ENCODE results near the gene MT3. TPM values are rescaled to one million over a fixed set of nuclear protein-coding genes. Genes with fewer than 3 reads are reported as not detected.

The MT3 gene
- total and polyA plus RNA-seq, 2 of the 13 experiments (the other 11 are each of a cell fraction or from before 2014, with no cell fraction given): not detected

DNA sequence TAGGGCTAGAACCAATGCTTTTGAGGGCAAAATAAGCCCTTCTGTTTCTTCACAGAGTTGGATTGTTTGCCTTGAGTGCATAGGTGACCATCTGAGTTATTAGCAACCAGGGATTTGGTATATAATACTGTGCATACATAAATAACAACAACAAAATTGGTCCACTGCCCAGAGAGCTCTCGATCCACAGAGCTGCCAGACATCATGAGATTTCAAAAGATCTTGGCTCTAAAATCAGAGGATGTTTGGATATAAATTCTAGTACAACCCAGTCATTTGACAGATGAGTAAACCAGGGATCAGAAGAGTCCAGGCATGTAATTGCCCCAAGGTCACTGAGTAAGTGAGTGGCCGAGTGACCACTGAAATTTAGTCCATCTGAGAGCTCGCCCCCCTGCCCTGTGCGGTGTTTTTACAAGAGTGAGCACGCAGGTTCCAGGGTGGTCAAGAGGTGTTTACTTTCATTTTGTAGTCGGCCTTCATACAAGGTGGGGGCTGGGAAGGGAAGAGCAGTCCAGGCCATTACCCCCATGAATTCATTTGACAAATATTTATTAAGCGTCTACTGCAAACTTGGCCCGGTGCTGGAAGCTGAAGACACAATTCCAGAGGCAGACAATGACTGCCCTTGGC, 17.3 kb downstream of the MT3 start (continued):
- TF ChIP-seq, protein P1, sequence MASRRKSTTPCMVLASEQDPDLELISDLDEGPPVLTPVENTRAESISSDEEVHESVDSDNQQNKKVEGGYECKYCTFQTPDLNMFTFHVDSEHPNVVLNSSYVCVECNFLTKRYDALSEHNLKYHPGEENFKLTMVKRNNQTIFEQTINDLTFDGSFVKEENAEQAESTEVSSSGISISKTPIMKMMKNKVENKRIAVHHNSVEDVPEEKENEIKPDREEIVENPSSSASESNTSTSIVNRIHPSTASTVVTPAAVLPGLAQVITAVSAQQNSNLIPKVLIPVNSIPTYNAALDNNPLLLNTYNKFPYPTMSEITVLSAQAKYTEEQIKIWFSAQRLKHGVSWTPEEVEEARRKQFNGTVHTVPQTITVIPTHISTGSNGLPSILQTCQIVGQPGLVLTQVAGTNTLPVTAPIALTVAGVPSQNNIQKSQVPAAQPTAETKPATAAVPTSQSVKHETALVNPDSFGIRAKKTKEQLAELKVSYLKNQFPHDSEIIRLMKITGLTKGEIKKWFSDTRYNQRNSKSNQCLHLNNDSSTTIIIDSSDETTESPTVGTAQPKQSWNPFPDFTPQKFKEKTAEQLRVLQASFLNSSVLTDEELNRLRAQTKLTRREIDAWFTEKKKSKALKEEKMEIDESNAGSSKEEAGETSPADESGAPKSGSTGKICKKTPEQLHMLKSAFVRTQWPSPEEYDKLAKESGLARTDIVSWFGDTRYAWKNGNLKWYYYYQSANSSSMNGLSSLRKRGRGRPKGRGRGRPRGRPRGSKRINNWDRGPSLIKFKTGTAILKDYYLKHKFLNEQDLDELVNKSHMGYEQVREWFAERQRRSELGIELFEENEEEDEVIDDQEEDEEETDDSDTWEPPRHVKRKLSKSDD (CRISPR knock-in tag; IDR thresholded peaks at IDR 0.05; ENCODE audit: low read depth): no peak
- TF ChIP-seq ZSCAN22 (CRISPR knock-in tag; IDR thresholded peaks at IDR 0.05) (no peak), ZNF678 (CRISPR knock-in tag; IDR thresholded peaks at IDR 0.05) (no peak), SMC3 (IDR thresholded peaks at IDR 0.05; ENCODE audit: low read length) (no peak), KLF16 (CRISPR knock-in tag; IDR thresholded peaks at IDR 0.05) (no peak; a peak in 1 of 4 replicates), ZMYM4 (CRISPR knock-in tag; IDR thresholded peaks at IDR 0.05) (peak; percentile 15; the same call in 1 of the 2 replicates), NKX3-1 (CRISPR knock-in tag; IDR thresholded peaks at IDR 0.05) (no peak), JDP2 (CRISPR knock-in tag; IDR thresholded peaks at IDR 0.05; ENCODE audit: borderline replicate concordance) (peak; percentile 22; the same call in 1 of the 2 replicates), MAZ (IDR thresholded peaks at IDR 0.05; ENCODE audit: borderline replicate concordance, low read depth, low read length) (peak; percentile 70), MAZ (CRISPR knock-in tag; IDR thresholded peaks at IDR 0.05; ENCODE audit: low read depth) (no peak; the same call in 1 of the 2 replicates), NCOA5 (CRISPR knock-in tag; IDR thresholded peaks at IDR 0.05) (no peak), EED (CRISPR knock-in tag; IDR thresholded peaks at IDR 0.05) (no peak), CEBPB (IDR thresholded peaks at IDR 0.05; ENCODE audit: borderline replicate concordance, low read depth, low read length) (no peak), SMYD3 (CRISPR knock-in tag; IDR thresholded peaks at IDR 0.05) (no peak), GFI1 (CRISPR knock-in tag; IDR thresholded peaks at IDR 0.05; ENCODE audit: borderline replicate concordance) (peak; percentile 51; the same call in 1 of the 2 replicates), U2AF2 (IDR thresholded peaks at IDR 0.05; ENCODE audit: low read depth, low read length) (no peak), LCORL (IDR thresholded peaks at IDR 0.05) (no peak), LCORL (CRISPR knock-in tag; IDR thresholded peaks at IDR 0.05) (peak; percentile 75), ZNF841 (CRISPR knock-in tag; IDR thresholded peaks at IDR 0.05; ENCODE audit: borderline replicate concordance) (no peak), PAF1 (CRISPR knock-in tag; IDR thresholded peaks at IDR 0.05) (no peak), SYNCRIP (IDR thresholded peaks at IDR 0.05; ENCODE audit: insufficient read depth, low read depth, low read length) (no peak)
- TF ChIP-seq, protein P2, sequence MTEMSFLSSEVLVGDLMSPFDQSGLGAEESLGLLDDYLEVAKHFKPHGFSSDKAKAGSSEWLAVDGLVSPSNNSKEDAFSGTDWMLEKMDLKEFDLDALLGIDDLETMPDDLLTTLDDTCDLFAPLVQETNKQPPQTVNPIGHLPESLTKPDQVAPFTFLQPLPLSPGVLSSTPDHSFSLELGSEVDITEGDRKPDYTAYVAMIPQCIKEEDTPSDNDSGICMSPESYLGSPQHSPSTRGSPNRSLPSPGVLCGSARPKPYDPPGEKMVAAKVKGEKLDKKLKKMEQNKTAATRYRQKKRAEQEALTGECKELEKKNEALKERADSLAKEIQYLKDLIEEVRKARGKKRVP (CRISPR knock-in tag; IDR thresholded peaks at IDR 0.05): peak in 1 of 2 experiments; percentile 66; a peak in 1 of 4 replicates
- TF ChIP-seq, protein P3, sequence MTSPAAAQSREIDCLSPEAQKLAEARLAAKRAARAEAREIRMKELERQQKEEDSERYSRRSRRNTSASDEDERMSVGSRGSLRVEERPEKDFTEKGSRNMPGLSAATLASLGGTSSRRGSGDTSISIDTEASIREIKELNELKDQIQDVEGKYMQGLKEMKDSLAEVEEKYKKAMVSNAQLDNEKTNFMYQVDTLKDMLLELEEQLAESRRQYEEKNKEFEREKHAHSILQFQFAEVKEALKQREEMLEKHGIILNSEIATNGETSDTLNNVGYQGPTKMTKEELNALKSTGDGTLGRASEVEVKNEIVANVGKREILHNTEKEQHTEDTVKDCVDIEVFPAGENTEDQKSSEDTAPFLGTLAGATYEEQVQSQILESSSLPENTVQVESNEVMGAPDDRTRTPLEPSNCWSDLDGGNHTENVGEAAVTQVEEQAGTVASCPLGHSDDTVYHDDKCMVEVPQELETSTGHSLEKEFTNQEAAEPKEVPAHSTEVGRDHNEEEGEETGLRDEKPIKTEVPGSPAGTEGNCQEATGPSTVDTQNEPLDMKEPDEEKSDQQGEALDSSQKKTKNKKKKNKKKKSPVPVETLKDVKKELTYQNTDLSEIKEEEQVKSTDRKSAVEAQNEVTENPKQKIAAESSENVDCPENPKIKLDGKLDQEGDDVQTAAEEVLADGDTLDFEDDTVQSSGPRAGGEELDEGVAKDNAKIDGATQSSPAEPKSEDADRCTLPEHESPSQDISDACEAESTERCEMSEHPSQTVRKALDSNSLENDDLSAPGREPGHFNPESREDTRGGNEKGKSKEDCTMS (CRISPR knock-in tag; conservative IDR thresholded peaks at IDR 0.05): no peak

All from HepG2 (cell line).